ENCODE measurements around the gene UNC5C.
"Not testable (repeated sequence)": the region's sequence is repeated elsewhere in the genome, so short reads cannot be mapped to it uniquely, and the experiment has no call there.

The UNC5C gene

GRCh38 chr4:95181996-95182306 lies 366.8 kb downstream of the UNC5C start:
- no peaks in the 10 kb centered on the region for H3K4me1 ChIP-seq (ENCODE audit: control insufficient read depth in 2 of 2, insufficient read depth in 2 of 2, low read length in 2 of 2)
- H3K36me3 ChIP-seq (ENCODE audit: control insufficient read depth in 2 of 2, insufficient read depth in 2 of 2, low read length in 2 of 2) = no peaks in the 10 kb centered on the region
- H3K27me3 ChIP-seq (ENCODE audit: control insufficient read depth in 2 of 2, insufficient read depth in 2 of 2, low read length in 2 of 2) = no peaks in the 10 kb centered on the region
- H3K9ac ChIP-seq (ENCODE audit: low read depth in 1 of 2, low read length in 2 of 2) = no peak overlapping the region
- H3K27ac ChIP-seq (ENCODE audit: low read depth in 2 of 2, low read length in 2 of 2) = no peak overlapping the region
- H3K9me3 ChIP-seq (ENCODE audit: control insufficient read depth in 2 of 2, low read length in 2 of 2) = no peaks in the 10 kb centered on the region
- H3K4me3 ChIP-seq (ENCODE audit: low read length in 2 of 2) = no peak overlapping the region

GRCh38 chr4:95181243-95181995 lies 367.4 kb downstream of the UNC5C start:
- Histone ChIP-seq H3K9ac (ENCODE audit: low read depth in 1 of 2, low read length in 2 of 2) (no peak overlapping the region), H3K4me3 (ENCODE audit: low read length in 2 of 2) (no peak overlapping the region), H3K36me3 (ENCODE audit: control insufficient read depth in 2 of 2, insufficient read depth in 2 of 2, low read length in 2 of 2) (no peaks in the 10 kb centered on the region), H3K27ac (ENCODE audit: low read depth in 2 of 2, low read length in 2 of 2) (no peak overlapping the region), H3K9me3 (ENCODE audit: control insufficient read depth in 2 of 2, low read length in 2 of 2) (no peaks in the 10 kb centered on the region), H3K4me1 (ENCODE audit: control insufficient read depth in 2 of 2, insufficient read depth in 2 of 2, low read length in 2 of 2) (no peaks in the 10 kb centered on the region), H3K27me3 (ENCODE audit: control insufficient read depth in 2 of 2, insufficient read depth in 2 of 2, low read length in 2 of 2) (no peaks in the 10 kb centered on the region)

DNA sequence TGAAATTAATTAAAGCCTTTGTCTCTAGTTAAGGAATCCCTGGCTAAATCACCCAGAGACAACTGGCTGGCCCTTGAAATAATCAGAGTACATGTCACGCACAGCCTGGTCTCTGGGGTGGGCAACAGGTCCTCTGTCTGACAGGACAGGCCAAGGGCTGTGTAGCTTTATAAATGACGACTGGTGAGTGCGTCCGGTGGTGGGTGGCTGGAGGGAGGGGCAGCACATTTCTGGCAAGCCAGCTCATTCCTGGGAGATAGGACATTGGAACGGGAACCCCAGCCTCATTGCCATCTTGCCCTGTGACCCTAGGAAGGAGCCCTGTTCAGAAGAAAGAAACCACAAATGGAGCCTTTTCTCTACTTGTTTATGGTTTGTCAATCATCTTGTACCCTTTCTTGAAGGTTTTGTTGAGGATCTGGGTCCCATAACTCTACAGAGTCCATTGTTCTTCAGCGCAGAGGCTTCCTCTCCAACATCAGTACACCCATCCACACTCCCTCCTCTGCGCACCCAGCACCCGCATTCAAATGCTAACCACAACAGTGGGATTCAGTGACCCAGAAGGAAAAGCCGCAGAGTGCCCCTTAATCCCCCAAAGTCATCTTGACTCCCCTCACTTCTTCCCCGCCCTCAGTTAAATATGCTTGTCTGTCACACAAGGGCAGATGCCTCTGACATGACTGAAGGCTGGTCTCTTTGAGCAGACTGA lies 368.1 kb downstream of the UNC5C start:
- Histone ChIP-seq H3K9ac (ENCODE audit: low read depth in 1 of 2, low read length in 2 of 2) (no peak overlapping the region), H3K4me3 (ENCODE audit: low read length in 2 of 2) (no peak overlapping the region), H3K36me3 (ENCODE audit: control insufficient read depth in 2 of 2, insufficient read depth in 2 of 2, low read length in 2 of 2) (no peaks in the 10 kb centered on the region), H3K27me3 (ENCODE audit: control insufficient read depth in 2 of 2, insufficient read depth in 2 of 2, low read length in 2 of 2) (no peaks in the 10 kb centered on the region), H3K27ac (ENCODE audit: low read depth in 2 of 2, low read length in 2 of 2) (no peak overlapping the region), H3K4me1 (ENCODE audit: control insufficient read depth in 2 of 2, insufficient read depth in 2 of 2, low read length in 2 of 2) (no peaks in the 10 kb centered on the region), H3K9me3 (ENCODE audit: control insufficient read depth in 2 of 2, low read length in 2 of 2) (no peaks in the 10 kb centered on the region)

- H3K27ac ChIP-seq (ENCODE audit: low read depth in 2 of 2, low read length in 2 of 2) = no peak overlapping the region
- H3K36me3 ChIP-seq (ENCODE audit: control insufficient read depth in 2 of 2, insufficient read depth in 2 of 2, low read length in 2 of 2) = no peaks in the 10 kb centered on the region
- no peaks in the 10 kb centered on the region for H3K4me1 ChIP-seq (ENCODE audit: control insufficient read depth in 2 of 2, insufficient read depth in 2 of 2, low read length in 2 of 2)
- no peak overlapping the region for H3K4me3 ChIP-seq (ENCODE audit: low read length in 2 of 2)
- no peaks in the 10 kb centered on the region for H3K27me3 ChIP-seq (ENCODE audit: control insufficient read depth in 2 of 2, insufficient read depth in 2 of 2, low read length in 2 of 2)
- H3K9ac ChIP-seq (ENCODE audit: low read depth in 1 of 2, low read length in 2 of 2) = no peak overlapping the region
- no peaks in the 10 kb centered on the region for H3K9me3 ChIP-seq (ENCODE audit: control insufficient read depth in 2 of 2, low read length in 2 of 2)
These were observed 369.8 kb downstream of the UNC5C start for GRCh38 chr4:95178938-95179337.

GRCh38 chr4:95171377-95171776 lies 377.4 kb downstream of the UNC5C start:
- not testable (repeated sequence) for H3K9ac ChIP-seq (ENCODE audit: low read depth in 1 of 2, low read length in 2 of 2); H3K4me1 ChIP-seq (ENCODE audit: control insufficient read depth in 2 of 2, insufficient read depth in 2 of 2, low read length in 2 of 2); H3K27me3 ChIP-seq (ENCODE audit: control insufficient read depth in 2 of 2, insufficient read depth in 2 of 2, low read length in 2 of 2); H3K36me3 ChIP-seq (ENCODE audit: control insufficient read depth in 2 of 2, insufficient read depth in 2 of 2, low read length in 2 of 2); H3K4me3 ChIP-seq (ENCODE audit: low read length in 2 of 2); H3K9me3 ChIP-seq (ENCODE audit: control insufficient read depth in 2 of 2, low read length in 2 of 2); H3K27ac ChIP-seq (ENCODE audit: low read depth in 2 of 2, low read length in 2 of 2)

DNA sequence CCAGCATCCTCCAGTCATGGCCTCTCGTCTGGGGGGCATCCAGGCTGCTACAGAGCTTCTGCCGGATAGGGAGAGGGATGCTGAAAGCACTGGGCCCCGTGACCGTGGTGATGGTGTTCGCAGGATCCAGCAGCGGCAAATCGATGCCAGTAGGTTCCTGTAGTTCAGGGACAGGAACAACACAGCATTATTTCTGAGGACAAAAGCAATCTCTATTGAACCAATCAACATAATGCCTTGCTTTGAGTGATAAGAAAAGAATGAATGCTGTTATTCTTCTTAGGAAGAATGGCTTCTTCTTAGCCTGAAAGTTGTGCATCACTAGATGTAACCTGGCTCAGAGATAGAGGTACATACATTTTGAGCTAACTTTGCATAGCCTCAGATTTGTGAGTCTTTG lies 378.6 kb downstream of the UNC5C start:
- Histone ChIP-seq H3K36me3 (ENCODE audit: control insufficient read depth in 2 of 2, insufficient read depth in 2 of 2, low read length in 2 of 2) (no peaks in the 10 kb centered on the region), H3K27me3 (ENCODE audit: control insufficient read depth in 2 of 2, insufficient read depth in 2 of 2, low read length in 2 of 2) (no peaks in the 10 kb centered on the region), H3K4me3 (ENCODE audit: low read length in 2 of 2) (no peak overlapping the region), H3K9me3 (ENCODE audit: control insufficient read depth in 2 of 2, low read length in 2 of 2) (no peaks in the 10 kb centered on the region), H3K9ac (ENCODE audit: low read depth in 1 of 2, low read length in 2 of 2) (no peak overlapping the region), H3K4me1 (ENCODE audit: control insufficient read depth in 2 of 2, insufficient read depth in 2 of 2, low read length in 2 of 2) (no peaks in the 10 kb centered on the region), H3K27ac (ENCODE audit: low read depth in 2 of 2, low read length in 2 of 2) (no peak overlapping the region)

- Histone ChIP-seq H3K9me3 (ENCODE audit: control insufficient read depth in 2 of 2, low read length in 2 of 2) (no peaks in the 10 kb centered on the region), H3K9ac (ENCODE audit: low read depth in 1 of 2, low read length in 2 of 2) (no peak overlapping the region), H3K27ac (ENCODE audit: low read depth in 2 of 2, low read length in 2 of 2) (no peak overlapping the region), H3K4me1 (ENCODE audit: control insufficient read depth in 2 of 2, insufficient read depth in 2 of 2, low read length in 2 of 2) (no peaks in the 10 kb centered on the region), H3K36me3 (ENCODE audit: control insufficient read depth in 2 of 2, insufficient read depth in 2 of 2, low read length in 2 of 2) (no peaks in the 10 kb centered on the region), H3K27me3 (ENCODE audit: control insufficient read depth in 2 of 2, insufficient read depth in 2 of 2, low read length in 2 of 2) (no peaks in the 10 kb centered on the region), H3K4me3 (ENCODE audit: low read length in 2 of 2) (no peak overlapping the region)
These were observed 381.0 kb downstream of the UNC5C start for GRCh38 chr4:95167805-95168204.

- no peak overlapping the region for H3K9ac ChIP-seq (ENCODE audit: low read depth in 1 of 2, low read length in 2 of 2)
- no peaks in the 10 kb centered on the region for H3K36me3 ChIP-seq (ENCODE audit: control insufficient read depth in 2 of 2, insufficient read depth in 2 of 2, low read length in 2 of 2)
- no peak overlapping the region for H3K4me3 ChIP-seq (ENCODE audit: low read length in 2 of 2)
- H3K27me3 ChIP-seq (ENCODE audit: control insufficient read depth in 2 of 2, insufficient read depth in 2 of 2, low read length in 2 of 2) = no peaks in the 10 kb centered on the region
- H3K4me1 ChIP-seq (ENCODE audit: control insufficient read depth in 2 of 2, insufficient read depth in 2 of 2, low read length in 2 of 2) = no peaks in the 10 kb centered on the region
- H3K27ac ChIP-seq (ENCODE audit: low read depth in 2 of 2, low read length in 2 of 2) = no peak overlapping the region
- no peaks in the 10 kb centered on the region for H3K9me3 ChIP-seq (ENCODE audit: control insufficient read depth in 2 of 2, low read length in 2 of 2)
These were observed 382.7 kb downstream of the UNC5C start for GRCh38 chr4:95165926-95166524.

DNA sequence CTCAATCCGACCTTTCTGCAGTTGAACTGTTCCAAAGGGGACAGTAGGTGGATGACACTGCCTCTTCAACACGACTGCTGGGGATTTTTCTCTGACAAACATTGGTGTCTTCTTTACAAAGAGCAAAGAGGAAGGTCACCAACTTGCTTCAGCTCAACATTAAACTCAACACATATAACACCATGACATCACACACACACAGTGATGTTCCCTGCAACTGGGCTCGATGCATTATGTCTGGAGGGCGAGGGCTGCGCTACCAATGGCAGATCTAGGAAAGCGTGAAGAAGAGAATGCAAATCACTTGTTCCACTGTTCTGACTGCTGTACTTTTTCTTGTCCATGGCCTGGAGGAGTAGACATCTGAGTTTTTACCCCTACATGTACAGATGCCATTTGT lies 385.9 kb downstream of the UNC5C start:
- Histone ChIP-seq H3K4me3 (ENCODE audit: low read length in 2 of 2) (no peak overlapping the region), H3K27ac (ENCODE audit: low read depth in 2 of 2, low read length in 2 of 2) (no peak overlapping the region), H3K36me3 (ENCODE audit: control insufficient read depth in 2 of 2, insufficient read depth in 2 of 2, low read length in 2 of 2) (no peaks in the 10 kb centered on the region), H3K9me3 (ENCODE audit: control insufficient read depth in 2 of 2, low read length in 2 of 2) (no peaks in the 10 kb centered on the region), H3K4me1 (ENCODE audit: control insufficient read depth in 2 of 2, insufficient read depth in 2 of 2, low read length in 2 of 2) (no peaks in the 10 kb centered on the region), H3K9ac (ENCODE audit: low read depth in 1 of 2, low read length in 2 of 2) (no peak overlapping the region), H3K27me3 (ENCODE audit: control insufficient read depth in 2 of 2, insufficient read depth in 2 of 2, low read length in 2 of 2) (no peaks in the 10 kb centered on the region)

GRCh38 chr4:95161781-95162469 lies 386.8 kb downstream of the UNC5C start:
- no peaks in the 10 kb centered on the region for H3K9me3 ChIP-seq (ENCODE audit: control insufficient read depth in 2 of 2, low read length in 2 of 2)
- no peak overlapping the region for H3K4me3 ChIP-seq (ENCODE audit: low read length in 2 of 2)
- no peak overlapping the region for H3K27ac ChIP-seq (ENCODE audit: low read depth in 2 of 2, low read length in 2 of 2)
- H3K27me3 ChIP-seq (ENCODE audit: control insufficient read depth in 2 of 2, insufficient read depth in 2 of 2, low read length in 2 of 2) = no peaks in the 10 kb centered on the region
- H3K4me1 ChIP-seq (ENCODE audit: control insufficient read depth in 2 of 2, insufficient read depth in 2 of 2, low read length in 2 of 2) = no peaks in the 10 kb centered on the region
- H3K36me3 ChIP-seq (ENCODE audit: control insufficient read depth in 2 of 2, insufficient read depth in 2 of 2, low read length in 2 of 2) = no peaks in the 10 kb centered on the region
- H3K9ac ChIP-seq (ENCODE audit: low read depth in 1 of 2, low read length in 2 of 2) = no peak overlapping the region

Measured in mucosa of rectum (tissue), 2 donors.